ENCODE measurements around the gene LRTM2.

DNA sequence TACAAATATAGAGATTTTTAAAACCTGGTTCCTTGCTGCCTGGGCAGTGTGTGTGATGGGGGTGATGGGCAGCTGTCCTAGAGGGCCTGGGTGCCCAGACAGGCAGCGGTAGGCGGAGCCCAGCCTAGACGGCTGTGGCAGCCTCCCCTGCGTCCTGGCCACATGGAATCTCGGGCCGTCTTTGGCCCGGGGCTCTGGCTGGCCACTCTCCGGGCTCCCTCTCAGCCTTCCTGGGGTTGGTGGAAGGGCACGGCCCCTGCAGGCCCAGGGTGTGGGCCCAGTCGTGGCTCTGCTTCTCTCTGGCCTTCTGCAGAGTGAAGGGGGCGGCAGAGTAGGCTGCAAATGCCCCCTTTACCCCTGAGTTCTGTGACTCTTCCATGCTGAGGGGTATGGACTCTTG, 2.3 kb downstream of the LRTM2 start:
- TF ChIP-seq TAF1 (IDR thresholded peaks at IDR 0.05; ENCODE audit: low read depth, low read length): no peak
- TF ChIP-seq POLR2A (IDR thresholded peaks at IDR 0.05; ENCODE audit: low read depth, low read length): no peak
- TF ChIP-seq POLR2AphosphoS5 (IDR thresholded peaks at IDR 0.05; ENCODE audit: low read depth, low read length): no peak
- no peak for TF ChIP-seq PAX5 (IDR thresholded peaks at IDR 0.05; ENCODE audit: insufficient read depth, low read length, severe bottlenecking)
